ENCODE measurements around the gene OTUD4. TPM values are rescaled to one million over a fixed set of nuclear protein-coding genes. Genes with fewer than 3 reads are reported as not detected.
A peak's percentile ranks its signal among the peaks of the same experiment; 100 is the strongest.

The OTUD4 gene
- total RNA-seq, 1 experiment from 2014 or later, result 44.2 TPM

GRCh38 chr4:145125396-145125795 is 55.0 kb downstream of the OTUD4 start:
- H3K4me1 ChIP-seq (ENCODE audit: insufficient read depth, low read length, poor library complexity, severe bottlenecking), result no peaks in the 10 kb centered on the region
- no peaks in the 10 kb centered on the region for H3K9me3 ChIP-seq (ENCODE audit: low read depth, low read length, poor library complexity, severe bottlenecking)
- no peak overlapping the region for H3K27ac ChIP-seq (ENCODE audit: low read depth, low read length, poor library complexity, severe bottlenecking)
- TF ChIP-seq EZH2 (IDR thresholded peaks at IDR 0.05; ENCODE audit: borderline replicate concordance, low read depth, low read length, poor library complexity, severe bottlenecking), result no peak
- TF ChIP-seq CTCF (conservative IDR thresholded peaks at IDR 0.05; ENCODE audit: low read depth, low read length), result no peak
- POLR2A ChIA-PET (ENCODE audit: low non-redundant PET), result no interaction called here
- BruUV-seq (replicated peaks), result no TSS peak
- DNase-seq (ENCODE audit: low spot score), result no peak
- CTCF ChIA-PET, result no interaction called here
- H3K27me3 ChIP-seq (replicated peaks; ENCODE audit: insufficient read depth, low read depth, low read length, poor library complexity), result no peaks in the 10 kb centered on the region
- intact Hi-C loops (cut with micrococcal nuclease; ENCODE audit: unreplicated experiment), result no loop called here
- peaks cover 86% of the 10 kb centered on the region for H3K36me3 ChIP-seq (ENCODE audit: insufficient read depth, low read length, poor library complexity, severe bottlenecking)
- H3K4me3 ChIP-seq (ENCODE audit: low read depth, low read length, poor library complexity, severe bottlenecking), result no peak overlapping the region

- CTCF ChIA-PET, result no interaction called here
- no peak for TF ChIP-seq CTCF (conservative IDR thresholded peaks at IDR 0.05; ENCODE audit: low read depth, low read length)
- TF ChIP-seq EZH2 (IDR thresholded peaks at IDR 0.05; ENCODE audit: borderline replicate concordance, low read depth, low read length, poor library complexity, severe bottlenecking), result no peak
- H3K4me3 ChIP-seq (ENCODE audit: low read depth, low read length, poor library complexity, severe bottlenecking), result no peak overlapping the region
- intact Hi-C loops (cut with micrococcal nuclease; ENCODE audit: unreplicated experiment), result no loop called here
- POLR2A ChIA-PET (ENCODE audit: low non-redundant PET), result no interaction called here
- peaks cover 90% of the 10 kb centered on the region for H3K36me3 ChIP-seq (ENCODE audit: insufficient read depth, low read length, poor library complexity, severe bottlenecking)
- no peaks in the 10 kb centered on the region for H3K27me3 ChIP-seq (replicated peaks; ENCODE audit: insufficient read depth, low read depth, low read length, poor library complexity)
- peaks cover 33% of the 10 kb centered on the region for H3K4me1 ChIP-seq (ENCODE audit: insufficient read depth, low read length, poor library complexity, severe bottlenecking)
- no peak for DNase-seq (ENCODE audit: low spot score)
- no peaks in the 10 kb centered on the region for H3K9me3 ChIP-seq (ENCODE audit: low read depth, low read length, poor library complexity, severe bottlenecking)
- H3K27ac ChIP-seq (ENCODE audit: low read depth, low read length, poor library complexity, severe bottlenecking), result no peak overlapping the region
- BruUV-seq (replicated peaks), result no TSS peak
Observed at GRCh38 chr4:145108128-145108527, 72.3 kb downstream of the OTUD4 start.

- Histone ChIP-seq H3K4me1 (ENCODE audit: insufficient read depth, low read length, poor library complexity, severe bottlenecking) (peaks cover 33% of the 10 kb centered on the region), H3K4me3 (ENCODE audit: low read depth, low read length, poor library complexity, severe bottlenecking) (no peak overlapping the region), H3K27me3 (replicated peaks; ENCODE audit: insufficient read depth, low read depth, low read length, poor library complexity) (no peaks in the 10 kb centered on the region), H3K36me3 (ENCODE audit: insufficient read depth, low read length, poor library complexity, severe bottlenecking) (peaks cover 80% of the 10 kb centered on the region), H3K27ac (ENCODE audit: low read depth, low read length, poor library complexity, severe bottlenecking) (no peak overlapping the region), H3K9me3 (ENCODE audit: low read depth, low read length, poor library complexity, severe bottlenecking) (no peaks in the 10 kb centered on the region)
- DNase-seq (ENCODE audit: low spot score), result peak; percentile 21
- no TSS peak for BruUV-seq (replicated peaks)
- intact Hi-C loops (cut with micrococcal nuclease; ENCODE audit: unreplicated experiment), result no loop called here
- POLR2A ChIA-PET (ENCODE audit: low non-redundant PET), result no interaction called here
- CTCF ChIA-PET, result no interaction called here
- TF ChIP-seq EZH2 (IDR thresholded peaks at IDR 0.05; ENCODE audit: borderline replicate concordance, low read depth, low read length, poor library complexity, severe bottlenecking), result no peak
- TF ChIP-seq CTCF (conservative IDR thresholded peaks at IDR 0.05; ENCODE audit: low read depth, low read length), result no peak
Observed at GRCh38 chr4:145107126-145107525, 73.3 kb downstream of the OTUD4 start.
